HG02981 (cell line): ENCODE results near the gene NABP2.
"Not testable (repeated sequence)": the region's sequence is repeated elsewhere in the genome, so short reads cannot be mapped to it uniquely, and the experiment has no call there.

Experiments used
- ATAC-seq: cut with Tn5 transposase; IDR thresholded peaks from one replicate; pipeline ENCODE4 v1.9.1; 2021; ENCODE audit warnings: mild to moderate bottlenecking, moderate library complexity; ENCODE audit not compliant: unreplicated experiment

The NABP2 gene

GRCh38 chr12:56224102-56224701, at the start of gene NABP2:
NABP2 (plus strand) TSS chr12:56224342; CDS start chr12:56224857, 515 bp downstream.
- ATAC-seq: peak; percentile 76

- ATAC-seq: no peak
Observed at GRCh38 chr12:56178347-56178746, 45.8 kb upstream of the NABP2 start.

GRCh38 chr12:56186957-56187356, 37.2 kb upstream of the NABP2 start:
- no peak for ATAC-seq

- no peak for ATAC-seq
Observed at GRCh38 chr12:56188131-56188777, 35.9 kb upstream of the NABP2 start.

- no peak for ATAC-seq
Observed at GRCh38 chr12:56188778-56189098, 35.4 kb upstream of the NABP2 start.

- peak; percentile 68 for ATAC-seq
Observed at GRCh38 chr12:56189099-56189917, 34.8 kb upstream of the NABP2 start, which contains the start of gene SMARCC2. SMARCC2 (minus strand) TSS chr12:56189483; CDS start chr12:56189461, 22 bp downstream.

- peak; percentile 31 for ATAC-seq
Observed at GRCh38 chr12:56189918-56190694, 34.0 kb upstream of the NABP2 start.

GRCh38 chr12:56190695-56191155, 33.4 kb upstream of the NABP2 start:
- ATAC-seq: no peak

GRCh38 chr12:56192582-56192981, 31.6 kb upstream of the NABP2 start:
- no peak for ATAC-seq

- no peak for ATAC-seq
Observed at GRCh38 chr12:56193025-56193578, 31.0 kb upstream of the NABP2 start.

- ATAC-seq: not testable (repeated sequence)
Observed at GRCh38 chr12:56196818-56197550, 27.2 kb upstream of the NABP2 start.

- ATAC-seq: no peak
Observed at GRCh38 chr12:56197921-56198635, 26.1 kb upstream of the NABP2 start.

- ATAC-seq: no peak
Observed at GRCh38 chr12:56198836-56199235, 25.3 kb upstream of the NABP2 start.

- no peak for ATAC-seq
Observed at GRCh38 chr12:56202366-56202765, 21.8 kb upstream of the NABP2 start.

- no peak for ATAC-seq
Observed at GRCh38 chr12:56202838-56203237, 21.3 kb upstream of the NABP2 start.

GRCh38 chr12:56204275-56204674, 19.9 kb upstream of the NABP2 start:
- no peak for ATAC-seq

- ATAC-seq: no peak
Observed at GRCh38 chr12:56205445-56205844, 18.7 kb upstream of the NABP2 start.

GRCh38 chr12:56206452-56207166, 17.5 kb upstream of the NABP2 start:
- no peak for ATAC-seq

GRCh38 chr12:56208006-56208405, 16.1 kb upstream of the NABP2 start:
- ATAC-seq: no peak
